ENCODE results near the gene ZNF267. TPM values are rescaled to one million over a fixed set of nuclear protein-coding genes. Genes with fewer than 3 reads are reported as not detected.

ZNF267 gene
- total RNA-seq, 1 donor from 2014 or later, result 14.2 TPM

GRCh38 chr16:31860508-31860907 is 13.1 kb upstream of the ZNF267 start:
- no peaks in the 10 kb centered on the region for H3K4me1 ChIP-seq
- no peak overlapping the region for H3K27ac ChIP-seq
- intact Hi-C loops (cut with DNase I), result loop anchor here (10.0 kb wide), 1 partner anchor 156 kb away; no protein-coding TSS in a partner anchor
- TF ChIP-seq, protein P1, sequence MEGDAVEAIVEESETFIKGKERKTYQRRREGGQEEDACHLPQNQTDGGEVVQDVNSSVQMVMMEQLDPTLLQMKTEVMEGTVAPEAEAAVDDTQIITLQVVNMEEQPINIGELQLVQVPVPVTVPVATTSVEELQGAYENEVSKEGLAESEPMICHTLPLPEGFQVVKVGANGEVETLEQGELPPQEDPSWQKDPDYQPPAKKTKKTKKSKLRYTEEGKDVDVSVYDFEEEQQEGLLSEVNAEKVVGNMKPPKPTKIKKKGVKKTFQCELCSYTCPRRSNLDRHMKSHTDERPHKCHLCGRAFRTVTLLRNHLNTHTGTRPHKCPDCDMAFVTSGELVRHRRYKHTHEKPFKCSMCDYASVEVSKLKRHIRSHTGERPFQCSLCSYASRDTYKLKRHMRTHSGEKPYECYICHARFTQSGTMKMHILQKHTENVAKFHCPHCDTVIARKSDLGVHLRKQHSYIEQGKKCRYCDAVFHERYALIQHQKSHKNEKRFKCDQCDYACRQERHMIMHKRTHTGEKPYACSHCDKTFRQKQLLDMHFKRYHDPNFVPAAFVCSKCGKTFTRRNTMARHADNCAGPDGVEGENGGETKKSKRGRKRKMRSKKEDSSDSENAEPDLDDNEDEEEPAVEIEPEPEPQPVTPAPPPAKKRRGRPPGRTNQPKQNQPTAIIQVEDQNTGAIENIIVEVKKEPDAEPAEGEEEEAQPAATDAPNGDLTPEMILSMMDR (IDR thresholded peaks at IDR 0.05), result no peak
- TF ChIP-seq POLR2A (IDR thresholded peaks at IDR 0.05) (no peak), POLR2AphosphoS5 (IDR thresholded peaks at IDR 0.05; ENCODE audit: insufficient read depth in 1 of 2, low read depth in 1 of 2) (no peak)
- H3K4me3 ChIP-seq, result no peak overlapping the region
- no peaks in the 10 kb centered on the region for H3K27me3 ChIP-seq
- no peaks in the 10 kb centered on the region for H3K9me3 ChIP-seq
- no peaks in the 10 kb centered on the region for H3K36me3 ChIP-seq
- DNase-seq (ENCODE audit: extremely low spot score in 2 of 2), result no peak

GRCh38 chr16:31861455-31861854 is 12.2 kb upstream of the ZNF267 start:
- no peaks in the 10 kb centered on the region for H3K27me3 ChIP-seq
- H3K9me3 ChIP-seq, result no peaks in the 10 kb centered on the region
- TF ChIP-seq POLR2A (IDR thresholded peaks at IDR 0.05) (no peak), POLR2AphosphoS5 (IDR thresholded peaks at IDR 0.05; ENCODE audit: insufficient read depth in 1 of 2, low read depth in 1 of 2) (no peak)
- TF ChIP-seq, protein P1 (IDR thresholded peaks at IDR 0.05), result no peak
- no peaks in the 10 kb centered on the region for H3K36me3 ChIP-seq
- intact Hi-C loops (cut with DNase I), result loop anchor here (10.0 kb wide), 1 partner anchor 157 kb away; no protein-coding TSS in a partner anchor
- DNase-seq (ENCODE audit: extremely low spot score in 2 of 2), result no peak
- H3K27ac ChIP-seq, result no peak overlapping the region
- no peaks in the 10 kb centered on the region for H3K4me1 ChIP-seq
- H3K4me3 ChIP-seq, result no peak overlapping the region

DNA sequence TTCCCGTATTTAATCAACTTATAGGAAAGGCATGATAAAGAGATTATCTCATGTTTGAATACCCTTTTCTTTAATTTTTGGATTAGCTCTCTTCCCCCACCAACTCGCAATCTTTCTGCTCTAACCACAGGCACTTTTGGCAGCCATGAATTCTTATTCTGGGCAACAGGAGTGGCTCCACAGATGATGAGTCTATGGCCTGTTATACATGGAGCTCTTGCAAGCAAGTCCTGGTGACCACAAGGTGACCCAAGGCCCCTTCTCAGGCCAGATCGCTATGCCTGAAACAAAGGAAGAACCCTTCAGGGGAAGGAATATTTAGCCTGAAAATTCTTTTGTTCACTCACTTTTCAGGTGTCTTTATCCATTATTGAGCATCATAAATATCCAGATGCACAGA is 10.8 kb upstream of the ZNF267 start:
- Histone ChIP-seq H3K27ac (no peak overlapping the region), H3K4me1 (no peaks in the 10 kb centered on the region), H3K9me3 (no peaks in the 10 kb centered on the region), H3K4me3 (no peak overlapping the region), H3K36me3 (no peaks in the 10 kb centered on the region), H3K27me3 (no peaks in the 10 kb centered on the region)
- TF ChIP-seq, protein P1 (IDR thresholded peaks at IDR 0.05), result no peak
- TF ChIP-seq POLR2A (IDR thresholded peaks at IDR 0.05) (no peak), POLR2AphosphoS5 (IDR thresholded peaks at IDR 0.05; ENCODE audit: insufficient read depth in 1 of 2, low read depth in 1 of 2) (no peak)
- intact Hi-C loops (cut with DNase I), result loop anchor here (10.0 kb wide), 1 partner anchor 158 kb away; no protein-coding TSS in a partner anchor
- no peak for DNase-seq (ENCODE audit: extremely low spot score in 2 of 2)

- no peak overlapping the region for H3K4me3 ChIP-seq
- TF ChIP-seq, protein P1 (IDR thresholded peaks at IDR 0.05), result no peak
- TF ChIP-seq POLR2A (IDR thresholded peaks at IDR 0.05) (no peak), POLR2AphosphoS5 (IDR thresholded peaks at IDR 0.05; ENCODE audit: insufficient read depth in 1 of 2, low read depth in 1 of 2) (no peak)
- no peak for DNase-seq (ENCODE audit: extremely low spot score in 2 of 2)
- peaks cover 4% of the 10 kb centered on the region for H3K4me1 ChIP-seq
- intact Hi-C loops (cut with DNase I), result loop anchor here (5.0 to 10.0 kb wide), 2 partner anchors 163 to 886 kb away; no protein-coding TSS in a partner anchor
- H3K9me3 ChIP-seq, result no peaks in the 10 kb centered on the region
- no peak overlapping the region for H3K27ac ChIP-seq
- no peaks in the 10 kb centered on the region for H3K36me3 ChIP-seq
- no peaks in the 10 kb centered on the region for H3K27me3 ChIP-seq
Observed at GRCh38 chr16:31868164-31868563, 5.4 kb upstream of the ZNF267 start.

DNA sequence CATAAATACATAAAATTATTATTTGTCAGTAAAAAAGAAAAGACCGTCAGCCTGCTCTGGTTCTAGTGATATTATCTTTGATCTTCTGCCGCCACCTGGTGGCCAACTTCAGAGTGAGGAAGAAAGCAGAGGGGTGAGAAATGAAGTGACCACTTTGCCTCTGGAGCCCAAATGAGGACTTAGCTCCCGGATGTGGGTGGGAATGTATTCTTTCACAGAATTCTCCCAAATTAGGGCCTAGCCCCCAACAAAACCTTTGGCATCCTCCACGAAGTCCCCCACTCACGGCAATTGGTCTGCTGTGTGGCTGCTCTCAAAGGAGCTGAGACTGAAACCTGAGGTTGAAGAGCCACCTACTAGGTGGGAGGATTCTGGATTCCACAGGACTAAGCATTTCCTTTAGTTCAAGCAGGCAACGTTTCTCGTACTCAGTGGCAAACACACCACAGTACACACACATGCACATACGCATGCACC is 4.9 kb upstream of the ZNF267 start:
- no peak overlapping the region for H3K27ac ChIP-seq
- no peaks in the 10 kb centered on the region for H3K36me3 ChIP-seq
- intact Hi-C loops (cut with DNase I), result loop anchor here (5.0 to 10.0 kb wide), 2 partner anchors 164 to 886 kb away; no protein-coding TSS in a partner anchor
- H3K4me1 ChIP-seq, result peaks cover 6% of the 10 kb centered on the region
- no peak overlapping the region for H3K4me3 ChIP-seq
- DNase-seq (ENCODE audit: extremely low spot score in 2 of 2), result peak in 1 of 2 donors; percentile 70
- H3K27me3 ChIP-seq, result no peaks in the 10 kb centered on the region
- peak in 1 of 2 donors; percentile 29 for TF ChIP-seq POLR2AphosphoS5 (IDR thresholded peaks at IDR 0.05; ENCODE audit: insufficient read depth in 1 of 2, low read depth in 1 of 2)
- TF ChIP-seq POLR2A (IDR thresholded peaks at IDR 0.05), result no peak
- TF ChIP-seq, protein P1 (IDR thresholded peaks at IDR 0.05), result peak; percentile 56 to 84 (median 79)
- H3K9me3 ChIP-seq, result no peaks in the 10 kb centered on the region

Data from vagina (tissue), 2 donors.